Dermis microvascular lymphatic vessel endothelial cell (primary cell): ENCODE results near the gene C1orf50. TPM values are rescaled to one million over a fixed set of nuclear protein-coding genes. Genes with fewer than 3 reads are reported as not detected.
"Not testable (repeated sequence)": the region's sequence is repeated elsewhere in the genome, so short reads cannot be mapped to it uniquely, and the experiment has no call there.

Source experiments
- DNase-seq, 2 donors: peaks; one replicate each; pipeline versions ENCODE4 v3.0.0 to v3.0.0-alpha.2; 2010; ENCODE audit warnings: low read depth in 2 of 2
- total RNA-seq: library from RNA; depleted of rRNA; stranded (reverse); fragments of >200 nt; gene quantifications from 2 replicates; pipeline ENCODE4 v1.2.1, GENCODE V29; 2014

C1orf50 gene
- total RNA-seq, 1 donor from 2014 or later = 3.2 TPM

GRCh38 chr1:42797979-42798378 is 30.9 kb downstream of the C1orf50 start:
- no peak for DNase-seq

GRCh38 chr1:42801832-42802473 is 34.9 kb downstream of the C1orf50 start:
- DNase-seq = no peak

GRCh38 chr1:42806171-42806570 is 39.1 kb downstream of the C1orf50 start:
- DNase-seq = no peak

GRCh38 chr1:42806593-42806992 is 39.5 kb downstream of the C1orf50 start:
- DNase-seq = no peak

GRCh38 chr1:42807056-42807668 is 40.1 kb downstream of the C1orf50 start:
- no peak for DNase-seq

GRCh38 chr1:42814815-42815214 is 47.8 kb downstream of the C1orf50 start:
- DNase-seq = not testable (repeated sequence)

GRCh38 chr1:42815941-42816584 is 49.0 kb downstream of the C1orf50 start:
- DNase-seq = peak in 1 of 2 donors; percentile 18

- peak; percentile 65 to 85 for DNase-seq
These were observed 49.8 kb downstream of the C1orf50 start, which contains the start of the genes ERMAP and SVBP for GRCh38 chr1:42816585-42817439. Gene ERMAP, plus strand, starts transcription at chr1:42817122. Its CDS starts 13,327 bp downstream, at chr1:42830449. Gene SVBP, minus strand, starts transcription at chr1:42817397. Its CDS starts 853 bp downstream, at chr1:42816544.

GRCh38 chr1:42817440-42817767 is 50.4 kb downstream of the C1orf50 start:
- DNase-seq = no peak

- DNase-seq = no peak
These were observed 50.9 kb downstream of the C1orf50 start for GRCh38 chr1:42817976-42818375.

GRCh38 chr1:42820813-42821212 is 53.8 kb downstream of the C1orf50 start:
- DNase-seq = no peak

GRCh38 chr1:42821690-42822089 is 54.6 kb downstream of the C1orf50 start:
- DNase-seq = no peak

GRCh38 chr1:42822800-42823392 is 55.8 kb downstream of the C1orf50 start:
- no peak for DNase-seq

GRCh38 chr1:42824481-42825035 is 57.5 kb downstream of the C1orf50 start:
- DNase-seq = no peak

GRCh38 chr1:42825036-42825851 is 58.2 kb downstream of the C1orf50 start:
- DNase-seq = no peak

Other genes with a start within 250 kb of the C1orf50 start
- gene PPIH, start 108.8 kb upstream of the C1orf50 start, total RNA-seq = 14.9 and 23.2 TPM in 2 replicates
- 498 and 513 TPM in 2 replicates for gene YBX1, start 84.8 kb upstream of the C1orf50 start, total RNA-seq
- gene CLDN19, start 27.0 kb upstream of the C1orf50 start, total RNA-seq = not detected in 2 replicates
- gene P3H1, start 221 bp upstream of the C1orf50 start, total RNA-seq = 67.0 and 103 TPM in 2 replicates
- under 0.01 TPM in 1 of 2 replicates, not detected in the other for gene TMEM269, start 17.7 kb downstream of the C1orf50 start, total RNA-seq
- gene ERMAP, start 49.9 kb downstream of the C1orf50 start, total RNA-seq = 6.0 and 7.6 TPM in 2 replicates
- 15.7 and 16.2 TPM in 2 replicates for gene SVBP, start 50.1 kb downstream of the C1orf50 start, total RNA-seq
- gene ZNF691, start 79.4 kb downstream of the C1orf50 start, total RNA-seq = 5.3 and 7.5 TPM in 2 replicates
- gene SLC2A1, start 191.6 kb downstream of the C1orf50 start, total RNA-seq = 10.4 and 14.3 TPM in 2 replicates